ENCODE results near the gene FAM53B. TPM values are rescaled to one million over a fixed set of nuclear protein-coding genes. Genes with fewer than 3 reads are reported as not detected.

The FAM53B gene
- total RNA-seq, 4 donors from 2014 or later: 21.9 to 42.6 (median 32.2) TPM

DNA sequence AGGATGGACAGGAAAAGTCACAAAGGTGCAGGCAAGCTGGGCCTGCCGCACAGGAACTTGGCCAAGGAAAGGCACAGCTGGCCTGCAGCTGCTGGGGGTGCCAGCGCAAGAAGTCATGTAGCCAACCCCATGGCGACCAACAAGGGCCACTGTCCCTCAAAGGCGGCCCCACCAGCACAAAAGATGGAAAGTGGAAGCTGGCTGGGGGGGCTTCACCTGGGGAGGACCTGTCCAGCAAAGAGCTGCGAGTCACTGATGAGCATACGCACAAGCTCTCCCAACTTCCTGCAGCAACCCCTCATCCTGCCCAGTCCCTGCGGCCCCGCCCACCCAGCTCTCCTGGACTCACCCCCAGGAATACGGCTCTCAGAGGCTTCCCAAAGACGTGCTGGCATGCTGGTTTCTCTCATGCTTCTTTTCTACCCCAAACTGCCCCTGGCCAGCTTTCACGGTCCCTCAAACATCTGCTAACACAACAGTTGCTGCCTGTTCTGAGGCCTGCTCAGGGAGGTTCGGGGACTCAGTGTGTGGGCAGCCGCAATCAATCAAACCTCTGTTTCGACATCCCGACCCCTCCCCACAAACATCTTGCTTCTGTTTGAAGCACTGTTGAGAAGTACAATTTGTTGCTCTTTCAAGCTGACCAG lies 67.6 kb downstream of the FAM53B start:
- TF ChIP-seq, protein P1, sequence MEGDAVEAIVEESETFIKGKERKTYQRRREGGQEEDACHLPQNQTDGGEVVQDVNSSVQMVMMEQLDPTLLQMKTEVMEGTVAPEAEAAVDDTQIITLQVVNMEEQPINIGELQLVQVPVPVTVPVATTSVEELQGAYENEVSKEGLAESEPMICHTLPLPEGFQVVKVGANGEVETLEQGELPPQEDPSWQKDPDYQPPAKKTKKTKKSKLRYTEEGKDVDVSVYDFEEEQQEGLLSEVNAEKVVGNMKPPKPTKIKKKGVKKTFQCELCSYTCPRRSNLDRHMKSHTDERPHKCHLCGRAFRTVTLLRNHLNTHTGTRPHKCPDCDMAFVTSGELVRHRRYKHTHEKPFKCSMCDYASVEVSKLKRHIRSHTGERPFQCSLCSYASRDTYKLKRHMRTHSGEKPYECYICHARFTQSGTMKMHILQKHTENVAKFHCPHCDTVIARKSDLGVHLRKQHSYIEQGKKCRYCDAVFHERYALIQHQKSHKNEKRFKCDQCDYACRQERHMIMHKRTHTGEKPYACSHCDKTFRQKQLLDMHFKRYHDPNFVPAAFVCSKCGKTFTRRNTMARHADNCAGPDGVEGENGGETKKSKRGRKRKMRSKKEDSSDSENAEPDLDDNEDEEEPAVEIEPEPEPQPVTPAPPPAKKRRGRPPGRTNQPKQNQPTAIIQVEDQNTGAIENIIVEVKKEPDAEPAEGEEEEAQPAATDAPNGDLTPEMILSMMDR (IDR thresholded peaks at IDR 0.05): no peak
- ATAC-seq (ENCODE audit: low FRiP score) (no peak), DNase-seq (ENCODE audit: low spot score) (no peak)

- no peak for ATAC-seq (ENCODE audit: low FRiP score)
- TF ChIP-seq, protein P1 (IDR thresholded peaks at IDR 0.05): no peak
- DNase-seq (ENCODE audit: low spot score): no peak
These were observed 68.4 kb downstream of the FAM53B start for GRCh38 chr10:124675824-124676223.

GRCh38 chr10:124675261-124675660 lies 68.9 kb downstream of the FAM53B start:
- ATAC-seq (ENCODE audit: low FRiP score) (no peak), DNase-seq (ENCODE audit: low spot score) (no peak)
- TF ChIP-seq, protein P1 (IDR thresholded peaks at IDR 0.05): no peak

- TF ChIP-seq, protein P1 (IDR thresholded peaks at IDR 0.05): no peak
- ATAC-seq (ENCODE audit: low FRiP score) (no peak), DNase-seq (ENCODE audit: low spot score) (no peak)
These were observed 69.4 kb downstream of the FAM53B start for GRCh38 chr10:124674768-124675222.

GRCh38 chr10:124672181-124672638 lies 72.0 kb downstream of the FAM53B start:
- TF ChIP-seq, protein P1 (IDR thresholded peaks at IDR 0.05): no peak
- ATAC-seq (ENCODE audit: low FRiP score) (no peak), DNase-seq (ENCODE audit: low spot score) (no peak)

DNA sequence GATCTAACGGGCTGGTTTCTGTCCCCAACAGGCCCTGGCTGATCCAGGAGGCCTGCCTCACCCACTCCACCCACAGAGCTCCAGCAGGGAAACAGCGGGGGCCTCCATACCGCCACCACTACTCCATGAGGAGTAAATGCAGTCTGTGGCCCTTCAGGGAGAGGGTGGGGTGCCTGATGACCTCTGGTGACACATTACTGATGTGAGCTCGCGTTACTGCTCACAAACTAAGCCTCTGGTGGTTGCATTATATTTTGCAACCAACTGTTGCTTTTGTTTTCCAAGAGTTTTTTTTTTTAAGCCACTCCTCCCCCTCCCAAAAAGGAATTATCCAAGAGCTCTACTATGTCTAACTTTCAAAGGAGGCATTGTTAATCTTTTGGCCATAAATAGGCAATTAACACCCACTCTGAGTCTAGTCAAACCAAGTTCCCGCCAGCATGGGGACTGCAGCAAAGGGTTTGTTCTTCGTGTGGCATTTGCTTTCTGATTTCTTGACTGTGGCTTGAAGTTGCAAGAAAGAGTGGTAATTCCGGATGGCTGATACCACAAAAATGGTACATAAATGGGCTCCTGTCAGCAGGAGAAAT lies 72.6 kb downstream of the FAM53B start:
- no peak for DNase-seq (ENCODE audit: low spot score)
- TF ChIP-seq, protein P1 (IDR thresholded peaks at IDR 0.05): no peak
- ATAC-seq (ENCODE audit: low FRiP score): no peak

DNA sequence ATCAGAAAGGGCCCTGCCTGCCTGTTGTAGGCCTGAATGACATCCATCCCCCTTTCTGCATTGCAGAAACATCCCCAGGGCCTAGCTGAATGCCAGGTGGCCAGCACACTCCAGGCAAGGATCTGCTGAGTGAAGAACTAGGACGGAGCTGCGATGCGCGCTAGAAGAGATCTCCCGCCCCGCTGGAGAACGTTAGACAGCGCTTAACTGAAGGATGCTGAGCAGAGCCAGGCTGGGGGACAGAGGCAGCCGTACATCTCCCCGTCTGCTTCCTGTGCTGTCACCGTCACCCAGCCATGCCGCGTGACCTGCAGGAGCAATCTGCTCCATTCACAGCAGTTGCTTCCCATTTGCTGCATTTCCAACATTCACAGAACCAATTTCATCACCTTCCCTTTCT lies 73.3 kb downstream of the FAM53B start:
- no peak for DNase-seq (ENCODE audit: low spot score)
- no peak for ATAC-seq (ENCODE audit: low FRiP score)
- TF ChIP-seq, protein P1 (IDR thresholded peaks at IDR 0.05): no peak

Measured in omental fat pad (tissue), 4 donors.